OCI-LY3 (cell line): Measurements from ENCODE around the gene CCDC117.

ENCODE experiments used
- H2AFZ ChIP-seq: fragments of 200-600, 300-600 bp; shearing (Covaris generic); 2 replicates; pipeline ENCODE4 v1.6.0; 2014; ENCODE audit warnings: antibody characterized with exemption, low read depth, low read length
- H3K27ac ChIP-seq: fragments of 200-600, 300-600 bp; sonication (generic); 2 replicates; pipeline ENCODE4 v1.5.1; 2014; ENCODE audit warnings: mild to moderate bottlenecking, low read length, moderate library complexity, mixed read lengths
- H3K27me3 ChIP-seq: fragments of 200-600, 300-600 bp; sonication (generic); 2 replicates; pipeline ENCODE4 v1.6.1; 2014; ENCODE audit warnings: low read depth, low read length, mixed read lengths
- H3K36me3 ChIP-seq: fragments of 200-600, 300-600 bp; sonication (generic); replicated peaks from 2 replicates; pipeline ENCODE3; 2014; ENCODE audit warnings: low read depth, low read length, mixed read lengths
- H3K4me1 ChIP-seq: fragments of 300-600, 200-600 bp; sonication (generic); 2 replicates; pipeline ENCODE4 v1.6.1; 2014; ENCODE audit warnings: low read length, mixed read lengths
- H3K4me2 ChIP-seq: fragments of 200-600, 300-600 bp; sonication (generic); 2 replicates; pipeline ENCODE4 v1.6.1; 2014; ENCODE audit warnings: low read length, mixed read lengths
- H3K4me3 ChIP-seq: fragments of 300-600, 200-600 bp; sonication (generic); 2 replicates; pipeline ENCODE4 v1.5.1; 2014; ENCODE audit warnings: antibody characterized with exemption, mild to moderate bottlenecking, low read length, moderate library complexity
- H3K79me2 ChIP-seq: fragments of 300-600, 200-600 bp; shearing (Covaris generic); 2 replicates; pipeline ENCODE4 v1.6.1; 2014; ENCODE audit warnings: mild to moderate bottlenecking, low read length, mixed read lengths
- H3K9ac ChIP-seq: fragments of 300-600, 200-600 bp; shearing (Covaris generic); 2 replicates; pipeline ENCODE4 v1.6.0; 2014; ENCODE audit warnings: mild to moderate bottlenecking, low read length, moderate library complexity
- H3K9me3 ChIP-seq: fragments of 200-600, 300-600 bp; shearing (Covaris generic); 2 replicates; pipeline ENCODE4 v1.6.1; 2014; ENCODE audit warnings: low read length, mixed read lengths; ENCODE audit not compliant: insufficient read depth
- H4K20me1 ChIP-seq: fragments of 200-600, 300-600 bp; sonication (generic); 2 replicates; pipeline ENCODE4 v1.6.1; 2016; ENCODE audit warnings: low read length, mixed read lengths; ENCODE audit not compliant: insufficient read depth
- CTCF ChIP-seq: fragments of 200-600, 300-600 bp; sonication (generic); IDR thresholded peaks from 2 replicates; pipeline ENCODE4 v1.5.1; 2014; ENCODE audit warnings: antibody characterized with exemption, low read length, low read depth
- EZH2phosphoT487 ChIP-seq: fragments of 200-600 bp; shearing (Covaris generic); IDR thresholded peaks from 2 replicates; pipeline ENCODE4 v1.6.1; 2018; ENCODE audit warnings: antibody characterized with exemption, mixed run types, low read depth

CCDC117 gene

DNA sequence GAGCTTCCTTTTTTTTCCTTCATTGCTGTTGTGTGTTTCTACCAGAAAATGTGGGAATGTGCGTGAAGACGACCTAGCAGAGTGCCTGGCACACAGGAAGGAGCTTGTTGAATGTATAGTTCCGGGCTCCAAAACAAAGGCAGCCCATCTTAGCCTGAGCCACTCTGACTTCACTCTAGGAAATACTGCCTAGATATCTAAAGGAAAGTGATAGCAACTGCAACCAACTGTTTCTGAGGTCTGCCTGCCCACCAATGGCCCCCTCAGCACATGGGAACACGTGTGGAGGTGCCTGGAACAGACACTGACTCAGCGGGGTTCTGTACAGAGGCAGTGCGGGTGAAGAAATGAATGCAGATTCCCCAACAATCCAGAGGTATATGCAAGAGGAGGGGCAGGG lies 42.6 kb downstream of the CCDC117 start:
- H3K27me3 ChIP-seq = no peaks in the 10 kb centered on the region
- TF ChIP-seq CTCF = no peak
- H3K9ac ChIP-seq = no peak overlapping the region
- peaks cover 15% of the 10 kb centered on the region for H3K36me3 ChIP-seq
- no peaks in the 10 kb centered on the region for H3K9me3 ChIP-seq
- no peaks in the 10 kb centered on the region for H4K20me1 ChIP-seq
- H3K27ac ChIP-seq = no peak overlapping the region
- no peaks in the 10 kb centered on the region for H3K79me2 ChIP-seq
- peaks cover 18% of the 10 kb centered on the region for H3K4me1 ChIP-seq
- no peak overlapping the region for H2AFZ ChIP-seq
- no peak overlapping the region for H3K4me3 ChIP-seq
- H3K4me2 ChIP-seq = no peak overlapping the region

- no peak for TF ChIP-seq CTCF
- no peak for TF ChIP-seq EZH2phosphoT487
- no peaks in the 10 kb centered on the region for H3K9me3 ChIP-seq
- no peak overlapping the region for H3K4me2 ChIP-seq
- peaks cover 18% of the 10 kb centered on the region for H3K4me1 ChIP-seq
- no peaks in the 10 kb centered on the region for H4K20me1 ChIP-seq
- no peak overlapping the region for H3K4me3 ChIP-seq
- peaks cover 14% of the 10 kb centered on the region for H3K36me3 ChIP-seq
- H3K27me3 ChIP-seq = no peaks in the 10 kb centered on the region
- H3K9ac ChIP-seq = no peak overlapping the region
- no peak overlapping the region for H2AFZ ChIP-seq
- H3K79me2 ChIP-seq = no peaks in the 10 kb centered on the region
- H3K27ac ChIP-seq = no peak overlapping the region
These were observed 43.2 kb downstream of the CCDC117 start for GRCh38 chr22:28815729-28816128.

DNA sequence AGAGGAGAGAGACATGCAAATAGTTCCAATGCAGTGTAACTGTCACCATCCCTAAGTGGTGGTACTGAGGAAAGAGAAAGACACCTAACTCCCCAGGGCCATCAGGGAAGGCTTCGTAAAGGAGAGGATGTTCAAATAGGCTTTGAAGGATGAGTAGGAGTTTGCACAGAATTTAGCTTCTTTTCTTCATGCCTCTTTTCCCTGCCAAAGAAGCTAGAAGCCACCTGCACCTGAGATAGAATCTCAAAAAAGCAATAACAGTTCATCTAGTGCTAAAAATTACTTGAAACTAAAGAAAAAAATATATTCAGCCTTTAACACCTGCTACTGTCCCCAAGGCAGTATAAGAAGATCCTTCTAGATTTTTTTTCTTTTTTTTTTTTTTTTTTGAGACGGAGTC lies 44.6 kb downstream of the CCDC117 start:
- no peaks in the 10 kb centered on the region for H3K27me3 ChIP-seq
- H3K4me2 ChIP-seq = no peak overlapping the region
- H3K27ac ChIP-seq = no peak overlapping the region
- no peaks in the 10 kb centered on the region for H4K20me1 ChIP-seq
- H3K4me3 ChIP-seq = no peak overlapping the region
- no peak overlapping the region for H3K9ac ChIP-seq
- peaks cover 12% of the 10 kb centered on the region for H3K36me3 ChIP-seq
- H2AFZ ChIP-seq = no peak overlapping the region
- H3K9me3 ChIP-seq = no peaks in the 10 kb centered on the region
- no peaks in the 10 kb centered on the region for H3K79me2 ChIP-seq
- no peak for TF ChIP-seq EZH2phosphoT487
- no peak for TF ChIP-seq CTCF
- H3K4me1 ChIP-seq = peaks cover 18% of the 10 kb centered on the region

DNA sequence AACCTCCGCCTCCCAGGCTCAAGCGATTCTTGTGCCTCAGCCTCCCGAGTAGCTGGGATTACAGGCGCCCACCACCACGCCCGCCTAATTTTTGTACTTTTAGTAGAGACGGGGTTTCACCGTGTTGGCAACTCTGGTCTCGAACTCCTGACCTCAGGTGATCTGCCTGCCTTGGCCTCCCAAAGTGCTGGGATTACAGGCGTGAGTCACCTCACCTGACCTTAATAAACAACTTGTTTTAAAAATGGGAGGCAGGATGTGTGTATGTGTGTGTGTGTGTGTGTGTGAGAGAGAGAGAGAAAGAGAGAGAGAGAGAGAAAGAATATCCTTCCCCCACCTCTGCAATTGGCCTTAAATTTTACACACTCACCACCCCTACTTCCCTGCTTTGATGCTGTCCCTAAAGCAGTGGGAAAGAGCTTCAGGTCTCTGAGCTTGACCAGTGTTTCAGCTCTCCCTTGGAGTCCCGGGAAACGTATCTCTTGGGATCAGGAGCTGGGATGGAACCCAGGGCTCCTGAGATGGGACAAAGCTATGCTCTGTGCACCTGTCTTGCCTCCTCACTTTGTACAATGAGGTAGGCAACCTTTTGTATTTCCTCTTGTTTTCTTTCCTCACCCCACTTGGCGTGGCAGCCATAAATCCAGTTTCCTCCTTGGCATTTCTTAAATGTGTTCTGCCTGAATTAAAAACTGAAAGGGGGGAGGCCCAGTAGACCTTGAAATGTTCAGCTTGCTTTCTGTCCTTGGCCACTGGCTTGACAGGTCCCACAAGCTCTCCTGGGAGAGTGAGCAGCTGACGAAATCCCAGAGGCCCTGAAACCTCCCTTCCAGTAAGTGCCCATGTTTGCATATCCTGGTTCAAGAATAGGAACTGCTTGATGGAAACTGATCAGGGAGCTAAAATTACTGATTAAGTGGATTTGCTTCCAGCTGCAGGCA lies 45.7 kb downstream of the CCDC117 start:
- H3K4me1 ChIP-seq = peaks cover 18% of the 10 kb centered on the region
- TF ChIP-seq EZH2phosphoT487 (no peak), CTCF (no peak)
- no peak overlapping the region for H3K27ac ChIP-seq
- H3K9me3 ChIP-seq = no peaks in the 10 kb centered on the region
- no peaks in the 10 kb centered on the region for H3K27me3 ChIP-seq
- no peak overlapping the region for H3K4me2 ChIP-seq
- H3K9ac ChIP-seq = no peak overlapping the region
- no peak overlapping the region for H3K4me3 ChIP-seq
- H2AFZ ChIP-seq = no peak overlapping the region
- H3K79me2 ChIP-seq = no peaks in the 10 kb centered on the region
- H4K20me1 ChIP-seq = no peaks in the 10 kb centered on the region
- H3K36me3 ChIP-seq = peaks cover 12% of the 10 kb centered on the region
